ENCODE measurements around the gene PHC2.
"Not testable (repeated sequence)": the region's sequence is repeated elsewhere in the genome, so short reads cannot be mapped to it uniquely, and the experiment has no call there.

Gene PHC2

DNA sequence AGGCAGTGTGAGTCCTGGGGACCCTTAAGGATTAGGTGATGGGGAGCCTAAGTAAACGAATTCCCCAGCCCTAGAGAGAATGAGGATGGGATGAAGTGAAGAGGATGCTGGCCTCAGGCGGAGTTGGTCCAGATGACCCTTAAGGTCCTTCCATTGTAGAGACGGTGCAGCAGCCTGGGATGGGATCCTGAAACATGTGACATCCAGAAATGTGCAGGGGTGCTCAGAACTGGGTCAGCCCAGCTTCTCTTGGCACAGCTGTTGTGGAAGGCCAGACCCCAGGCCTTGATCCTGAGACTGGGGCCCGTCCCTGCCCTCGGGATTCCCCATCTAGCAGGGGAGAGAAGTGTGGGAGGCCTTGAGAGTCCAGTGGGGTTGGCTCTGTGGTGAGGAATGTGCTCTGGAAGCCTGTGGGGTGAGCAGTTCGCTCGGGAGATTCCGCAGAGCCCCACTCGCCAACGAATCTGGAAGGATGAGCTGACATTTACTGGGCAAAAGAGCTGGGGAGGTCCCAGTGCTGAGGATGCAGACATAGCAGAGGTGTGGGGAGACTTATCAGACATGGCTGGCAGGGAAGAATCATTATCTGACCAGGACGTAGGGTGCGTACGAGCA is 138.1 kb downstream of the PHC2 start:
- DNase-seq (ENCODE audit: low read depth) = no peak

DNA sequence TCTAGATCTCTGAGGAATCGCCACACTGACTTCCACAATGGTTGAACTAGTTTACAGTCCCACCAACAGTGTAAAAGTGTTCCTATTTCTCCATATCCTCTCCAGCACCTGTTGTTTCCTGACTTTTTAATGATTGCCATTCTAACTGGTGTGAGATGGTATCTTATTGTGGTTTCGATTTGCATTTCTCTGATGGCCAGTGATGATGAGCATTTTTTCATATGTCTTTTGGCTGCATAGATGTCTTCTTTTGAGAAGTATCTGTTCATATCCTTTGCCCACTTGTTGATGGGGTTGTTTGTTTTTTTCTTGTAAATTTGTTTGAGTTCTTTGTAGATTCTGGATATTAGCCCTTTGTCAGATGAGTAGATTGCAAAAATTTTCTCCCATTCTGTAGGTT is 140.3 kb downstream of the PHC2 start:
- not testable (repeated sequence) for DNase-seq (ENCODE audit: low read depth)

DNA sequence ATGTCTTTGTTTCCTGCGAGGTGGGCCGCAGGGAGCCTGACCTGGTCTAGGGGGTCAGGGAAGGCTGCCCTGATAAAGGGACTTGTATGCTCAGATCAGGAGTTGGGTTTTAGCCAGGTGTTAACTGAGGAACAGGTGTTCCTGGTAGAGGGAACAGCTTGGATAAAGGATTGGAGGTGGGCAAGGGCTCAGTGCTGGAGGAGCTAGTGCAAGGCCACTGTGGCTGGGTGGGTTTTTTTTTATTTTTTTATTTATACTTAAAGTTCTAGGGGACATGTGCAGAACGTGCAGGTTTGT is 141.1 kb downstream of the PHC2 start:
- DNase-seq (ENCODE audit: low read depth) = no peak

DNA sequence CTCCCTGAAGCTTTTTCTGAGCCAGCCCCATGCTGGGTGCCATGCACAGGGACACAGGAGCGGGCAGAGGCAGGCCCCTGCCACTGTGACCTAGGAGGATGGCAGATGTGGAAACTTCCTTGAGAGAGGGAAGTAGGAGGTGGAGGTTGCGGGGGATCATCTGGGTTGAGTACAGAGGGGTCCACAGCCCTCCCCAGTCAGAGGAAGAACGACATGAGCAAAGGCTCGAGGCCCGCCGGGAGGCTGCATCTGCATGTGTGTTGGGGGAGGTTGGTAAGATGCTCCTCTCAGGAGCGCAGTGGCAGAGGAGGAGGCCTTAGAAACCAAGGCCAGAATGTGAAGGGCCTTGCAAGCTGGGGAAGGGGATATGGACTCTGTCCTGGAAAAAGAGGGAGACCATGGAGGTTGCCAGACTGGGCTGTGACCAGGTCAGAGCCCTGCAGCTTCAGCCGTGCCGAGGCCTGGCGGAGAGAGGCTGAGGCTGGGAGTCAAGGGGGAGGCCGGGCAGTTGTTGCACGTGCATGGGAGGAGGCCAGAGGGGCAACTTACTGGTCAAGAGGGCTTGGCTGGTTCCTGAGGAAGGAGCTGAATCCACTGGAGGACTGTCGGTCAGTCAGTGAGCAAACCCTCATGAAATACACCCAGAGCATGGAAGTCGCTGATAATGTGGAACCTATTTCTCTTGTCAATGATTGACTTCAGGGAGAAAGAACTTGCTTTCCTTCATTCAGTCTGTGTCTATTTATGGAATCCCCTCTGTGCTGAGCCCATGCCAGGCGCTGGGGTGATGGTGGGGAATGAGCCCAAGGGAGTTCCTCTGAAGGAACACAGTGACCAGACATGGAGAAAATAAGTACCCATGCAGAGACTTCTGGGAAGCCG is 141.7 kb downstream of the PHC2 start:
- DNase-seq (ENCODE audit: low read depth) = no peak

DNA sequence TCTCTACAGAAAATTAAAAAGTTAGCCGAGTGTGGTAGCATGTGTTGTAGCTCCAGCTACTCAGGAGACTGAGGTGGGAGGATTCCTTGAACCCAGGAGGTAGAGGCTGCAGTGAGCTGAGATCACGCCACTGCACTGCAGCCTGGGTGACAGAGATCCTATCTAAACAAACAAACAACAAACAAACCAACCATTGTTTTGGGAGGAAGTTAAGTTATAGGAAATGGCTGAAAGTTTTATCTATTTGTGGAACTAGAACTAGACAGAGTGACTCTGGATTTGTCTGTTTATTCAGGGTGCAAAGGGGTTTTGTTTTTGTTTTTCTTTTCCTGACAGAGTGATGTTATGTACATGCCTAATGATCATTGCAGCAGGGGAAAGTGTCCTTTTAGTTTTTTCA is 143.6 kb downstream of the PHC2 start:
- DNase-seq (ENCODE audit: low read depth) = no peak

- DNase-seq (ENCODE audit: low read depth) = peak; percentile 82
Observed at GRCh38 chr1:33286451-33287185, 144.3 kb downstream of the PHC2 start.

DNA sequence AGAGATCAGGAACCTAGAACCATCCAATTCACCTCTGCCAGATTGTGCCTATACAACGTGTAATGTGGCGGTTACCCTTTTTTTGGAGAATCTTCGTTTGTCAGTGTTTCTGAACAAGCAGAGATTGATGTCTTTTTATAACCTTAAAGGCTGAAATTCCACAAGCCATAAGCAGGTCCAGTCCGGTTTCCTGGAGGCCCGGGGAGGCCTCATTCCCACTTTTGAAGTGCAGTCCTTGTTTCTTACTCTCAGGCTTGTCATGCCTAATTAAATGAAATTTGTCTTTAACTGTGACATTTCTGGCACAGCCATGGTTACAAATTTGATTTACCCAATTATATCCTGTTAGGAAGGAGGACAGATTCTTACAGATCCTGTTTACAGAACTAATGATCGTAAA is 146.8 kb downstream of the PHC2 start:
- no peak for DNase-seq (ENCODE audit: low read depth)

DNA sequence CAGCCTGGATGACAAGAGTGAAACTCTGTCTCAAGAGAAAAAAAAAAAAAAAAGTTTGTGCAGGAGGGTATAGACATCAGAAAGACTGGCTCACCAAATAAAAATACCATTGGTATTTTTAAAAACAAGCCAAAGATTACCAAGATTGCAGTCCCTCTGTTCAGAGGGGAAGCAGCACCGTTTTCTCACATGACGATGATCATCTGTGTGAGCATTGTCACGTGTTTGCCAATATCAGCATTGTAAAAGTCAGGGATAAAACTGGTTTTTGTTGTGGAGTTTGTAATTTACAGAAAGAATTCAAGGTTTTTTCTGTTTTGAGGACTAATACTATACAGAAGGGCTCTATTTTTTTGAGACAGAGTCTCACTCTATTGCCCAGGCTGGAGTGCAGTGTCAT is 148.1 kb downstream of the PHC2 start:
- no peak for DNase-seq (ENCODE audit: low read depth)

- no peak for DNase-seq (ENCODE audit: low read depth)
Observed at GRCh38 chr1:33281554-33282303, 149.2 kb downstream of the PHC2 start.

- DNase-seq (ENCODE audit: low read depth) = no peak
Observed at GRCh38 chr1:33280091-33280661, 150.7 kb downstream of the PHC2 start.

- DNase-seq (ENCODE audit: low read depth) = no peak
Observed at GRCh38 chr1:33277488-33278084, 153.3 kb downstream of the PHC2 start.

- no peak for DNase-seq (ENCODE audit: low read depth)
Observed at GRCh38 chr1:33276573-33277298, 154.2 kb downstream of the PHC2 start.

DNA sequence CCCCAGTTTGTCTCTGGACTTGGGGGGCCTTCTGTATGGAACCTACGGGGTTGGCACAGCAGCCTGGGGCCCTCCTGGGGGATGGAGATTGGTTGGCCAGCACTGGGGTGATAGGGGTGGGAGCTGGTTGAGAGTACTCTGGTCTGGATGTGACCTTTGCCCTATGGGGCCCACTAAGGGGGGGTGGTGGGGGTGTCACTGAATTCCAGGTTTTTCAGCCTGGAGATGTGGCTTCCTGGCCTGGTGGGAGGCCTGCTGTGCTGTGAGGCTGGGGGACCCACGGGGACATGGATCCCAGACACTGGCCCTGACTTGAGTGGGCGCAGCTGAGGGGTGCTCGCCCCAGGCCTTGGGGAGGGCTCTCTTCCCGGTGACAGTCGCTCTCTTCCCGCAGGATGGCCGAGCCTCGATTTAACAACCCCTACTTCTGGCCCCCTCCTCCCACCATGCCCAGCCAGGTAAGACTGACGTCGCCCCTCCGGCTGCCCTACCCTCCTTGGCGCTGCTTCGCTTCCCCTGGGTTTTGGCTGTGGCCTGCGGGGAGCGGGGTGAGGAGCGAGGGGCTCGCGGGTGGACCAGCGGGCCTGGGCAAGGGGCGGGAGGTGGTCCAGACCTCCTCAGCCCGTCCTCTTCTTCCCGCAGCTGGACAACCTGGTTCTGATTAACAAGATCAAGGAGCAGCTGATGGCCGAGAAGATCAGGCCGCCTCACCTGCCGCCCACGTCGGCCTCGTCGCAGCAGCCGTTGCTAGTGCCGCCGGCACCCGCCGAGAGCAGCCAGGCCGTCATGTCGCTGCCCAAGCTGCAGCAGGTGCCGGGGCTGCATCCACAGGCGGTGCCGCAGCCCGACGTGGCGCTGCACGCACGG is 155.0 kb downstream of the PHC2 start:
- no peak for DNase-seq (ENCODE audit: low read depth)

- no peak for DNase-seq (ENCODE audit: low read depth)
Observed at GRCh38 chr1:33275195-33275594, 155.7 kb downstream of the PHC2 start.

GRCh38 chr1:33274446-33274845 is 156.4 kb downstream of the PHC2 start:
- no peak for DNase-seq (ENCODE audit: low read depth)

- DNase-seq (ENCODE audit: low read depth) = no peak
Observed at GRCh38 chr1:33273961-33274371, 156.9 kb downstream of the PHC2 start.

All from fibroblast of gingiva (primary cell).